DMS153 treated with DMSO at 0.1 percent for 48 hours (cell line): ENCODE data around the gene TBX1.
"Not testable (repeated sequence)": the region's sequence is repeated elsewhere in the genome, so short reads cannot be mapped to it uniquely, and the experiment has no call there.

Experiments used
- DNase-seq: peaks from one replicate; lab custom pipeline; 2025; ENCODE audit not compliant: unreplicated experiment; lab: John Stamatoyannopoulos, UW

Gene TBX1

GRCh38 chr22:19779685-19780268, 19.2 kb downstream of the TBX1 start:
- no peak for DNase-seq

GRCh38 chr22:19782533-19782932, 22.0 kb downstream of the TBX1 start:
- no peak for DNase-seq

- no peak for DNase-seq
These were observed 23.2 kb downstream of the TBX1 start for GRCh38 chr22:19783586-19784383.

GRCh38 chr22:19784384-19785175, 24.0 kb downstream of the TBX1 start:
- DNase-seq: no peak

GRCh38 chr22:19785461-19786263, 25.1 kb downstream of the TBX1 start:
- no peak for DNase-seq

- DNase-seq: no peak
These were observed 25.6 kb downstream of the TBX1 start for GRCh38 chr22:19786264-19786585.

GRCh38 chr22:19786959-19787848, 26.6 kb downstream of the TBX1 start:
- DNase-seq: no peak

GRCh38 chr22:19787849-19788141, 27.2 kb downstream of the TBX1 start:
- DNase-seq: no peak

- DNase-seq: no peak
These were observed 28.2 kb downstream of the TBX1 start for GRCh38 chr22:19788661-19789225.

- no peak for DNase-seq
These were observed 28.8 kb downstream of the TBX1 start for GRCh38 chr22:19789406-19789805.

- DNase-seq: no peak
These were observed 29.2 kb downstream of the TBX1 start for GRCh38 chr22:19789828-19790227.

GRCh38 chr22:19791243-19791642, 30.7 kb downstream of the TBX1 start:
- DNase-seq: no peak

- DNase-seq: no peak
These were observed 31.3 kb downstream of the TBX1 start for GRCh38 chr22:19791894-19792293.

GRCh38 chr22:19792383-19792896, 31.9 kb downstream of the TBX1 start:
- DNase-seq: not testable (repeated sequence)

GRCh38 chr22:19793161-19793560, 32.6 kb downstream of the TBX1 start:
- no peak for DNase-seq

- DNase-seq: no peak
These were observed 33.2 kb downstream of the TBX1 start for GRCh38 chr22:19793661-19794310.

GRCh38 chr22:19795617-19796008, 35.0 kb downstream of the TBX1 start:
- no peak for DNase-seq

- no peak for DNase-seq
These were observed 35.6 kb downstream of the TBX1 start for GRCh38 chr22:19796160-19796559.
